ENCODE results near the gene INS. TPM values are rescaled to one million over a fixed set of nuclear protein-coding genes. Genes with fewer than 3 reads are reported as not detected.

Gene INS
- total RNA-seq (not detected), polyA plus RNA-seq (not detected)

- Histone ChIP-seq H3K27me3 (ENCODE audit: insufficient read depth, low read length) (no peaks in the 10 kb centered on the region), H3K4me3 (ENCODE audit: low read length in 2 of 2) (no peak within 1 kb of the TSS), H3K4me1 (ENCODE audit: insufficient read depth, low read length) (no peaks in the 10 kb centered on the region), H3K27ac (ENCODE audit: low read depth, low read length) (no peak within 1 kb of the TSS), H3K9me3 (ENCODE audit: control insufficient read depth in 1 of 2, low read length in 2 of 2) (no peaks in the 10 kb centered on the region), H3K36me3 (ENCODE audit: insufficient read depth, low read length) (no peaks in the 10 kb centered on the region)
- Mint-ChIP-seq H3K27me3 (peaks cover 0 to 3% of the 10 kb centered on the region in 2 donors), H3K27ac (no peak within 1 kb of the TSS), H3K9me3 (no peaks in the 10 kb centered on the region), H3K36me3 (no peaks in the 10 kb centered on the region), H3K4me3 (no peak within 1 kb of the TSS), H3K4me1 (no peaks in the 10 kb centered on the region)
- ChIA-PET POLR2A (ENCODE audit: partially characterized antibody) (no interaction called here), CTCF (ENCODE audit: partially characterized antibody) (interaction anchor here (0.6 to 1.2 kb wide), 2 partner anchors 10 to 84 kb away, joined by 3 to 4 read pairs; no protein-coding TSS in a partner anchor)
- intact Hi-C loops (cut with micrococcal nuclease), result no loop called here
- DNase-seq, result no peak
Measured at GRCh38 chr11:2160736-2161259, at the start of gene INS. INS (minus strand) TSS chr11:2161209; CDS start chr11:2160971, 238 bp downstream.

GRCh38 chr11:2210366-2211112, 49.5 kb upstream of the INS start:
- ChIA-PET CTCF (ENCODE audit: partially characterized antibody) (interaction anchor here (1.1 kb wide), 1 partner anchor 16 kb away, joined by 3 read pairs; no protein-coding TSS in a partner anchor), POLR2A (ENCODE audit: partially characterized antibody) (no interaction called here)
- no peaks in the 10 kb centered on the region for H3K36me3 Mint-ChIP-seq
- H3K9me3 ChIP-seq (ENCODE audit: control insufficient read depth in 1 of 2, low read length in 2 of 2), result no peaks in the 10 kb centered on the region
- H3K27ac ChIP-seq (ENCODE audit: low read depth, low read length), result no peak overlapping the region
- intact Hi-C loops (cut with micrococcal nuclease), result loop anchor here (10.0 kb wide), 1 partner anchor 54 kb away; no protein-coding TSS in a partner anchor
- no peaks in the 10 kb centered on the region for H3K36me3 ChIP-seq (ENCODE audit: insufficient read depth, low read length)
- no peaks in the 10 kb centered on the region for H3K9me3 Mint-ChIP-seq
- H3K27me3 Mint-ChIP-seq, result peaks cover 1 to 3% of the 10 kb centered on the region in 2 donors
- H3K4me1 Mint-ChIP-seq, result peaks cover 5 to 12% (median 10%) of the 10 kb centered on the region in 4 donors
- H3K27ac Mint-ChIP-seq, result no peak overlapping the region
- peaks cover 11% of the 10 kb centered on the region for H3K4me1 ChIP-seq (ENCODE audit: insufficient read depth, low read length)
- DNase-seq, result no peak
- H3K4me3 ChIP-seq (ENCODE audit: low read length in 2 of 2), result no peak overlapping the region
- H3K27me3 ChIP-seq (ENCODE audit: insufficient read depth, low read length), result no peaks in the 10 kb centered on the region
- H3K4me3 Mint-ChIP-seq, result no peak overlapping the region

DNA sequence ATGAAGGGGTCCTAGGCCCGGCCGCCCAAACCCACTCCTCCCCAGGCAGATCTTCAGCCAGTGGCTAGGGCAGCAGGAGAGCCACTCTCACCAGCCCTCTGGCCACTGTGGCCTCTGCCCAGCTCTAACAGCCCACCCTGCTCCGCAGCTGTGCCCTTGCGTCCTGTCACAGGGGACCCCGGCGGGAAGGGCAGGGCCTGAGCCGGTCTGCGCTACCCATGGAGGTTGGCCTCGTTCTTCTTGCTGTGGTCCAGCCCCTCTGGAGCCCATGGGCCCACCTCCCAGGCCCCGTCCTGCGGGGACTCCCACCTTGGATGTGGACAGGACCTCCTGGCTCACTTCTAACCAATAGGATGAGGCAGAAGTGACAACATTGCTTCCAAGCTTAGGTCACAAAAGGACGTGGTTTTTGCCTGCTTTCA, 48.9 kb upstream of the INS start:
- H3K4me3 ChIP-seq (ENCODE audit: low read length in 2 of 2), result no peak overlapping the region
- no peaks in the 10 kb centered on the region for H3K36me3 ChIP-seq (ENCODE audit: insufficient read depth, low read length)
- Mint-ChIP-seq H3K27me3 (peaks cover 1 to 3% of the 10 kb centered on the region in 2 donors), H3K36me3 (no peaks in the 10 kb centered on the region), H3K4me1 (peaks cover 5 to 12% (median 10%) of the 10 kb centered on the region in 4 donors), H3K9me3 (no peaks in the 10 kb centered on the region), H3K4me3 (no peak overlapping the region), H3K27ac (no peak overlapping the region)
- H3K9me3 ChIP-seq (ENCODE audit: control insufficient read depth in 1 of 2, low read length in 2 of 2), result no peaks in the 10 kb centered on the region
- intact Hi-C loops (cut with micrococcal nuclease), result loop anchor here (10.0 kb wide), 1 partner anchor 55 kb away; no protein-coding TSS in a partner anchor
- peaks cover 11% of the 10 kb centered on the region for H3K4me1 ChIP-seq (ENCODE audit: insufficient read depth, low read length)
- ChIA-PET POLR2A (ENCODE audit: partially characterized antibody) (no interaction called here), CTCF (ENCODE audit: partially characterized antibody) (interaction anchor here (1.1 kb wide), 1 partner anchor 16 kb away, joined by 3 read pairs; no protein-coding TSS in a partner anchor)
- no peaks in the 10 kb centered on the region for H3K27me3 ChIP-seq (ENCODE audit: insufficient read depth, low read length)
- peak in 1 of 5 donors; percentile 19 for DNase-seq
- H3K27ac ChIP-seq (ENCODE audit: low read depth, low read length), result no peak overlapping the region

- H3K4me1 ChIP-seq (ENCODE audit: insufficient read depth, low read length), result peaks cover 11% of the 10 kb centered on the region
- H3K27ac ChIP-seq (ENCODE audit: low read depth, low read length), result no peak overlapping the region
- H3K9me3 ChIP-seq (ENCODE audit: control insufficient read depth in 1 of 2, low read length in 2 of 2), result no peaks in the 10 kb centered on the region
- peak in 1 of 5 donors; percentile 13 for DNase-seq
- no peak overlapping the region for H3K4me3 ChIP-seq (ENCODE audit: low read length in 2 of 2)
- intact Hi-C loops (cut with micrococcal nuclease), result no loop called here
- Mint-ChIP-seq H3K4me1 (peaks cover 5 to 12% (median 10%) of the 10 kb centered on the region in 4 donors), H3K4me3 (no peak overlapping the region), H3K9me3 (no peaks in the 10 kb centered on the region), H3K27ac (no peak overlapping the region), H3K27me3 (peaks cover 1 to 3% of the 10 kb centered on the region in 2 donors), H3K36me3 (no peaks in the 10 kb centered on the region)
- POLR2A ChIA-PET (ENCODE audit: partially characterized antibody), result no interaction called here
- H3K36me3 ChIP-seq (ENCODE audit: insufficient read depth, low read length), result no peaks in the 10 kb centered on the region
- CTCF ChIA-PET (ENCODE audit: partially characterized antibody), result no interaction called here
- H3K27me3 ChIP-seq (ENCODE audit: insufficient read depth, low read length), result no peaks in the 10 kb centered on the region
Measured at GRCh38 chr11:2209370-2209801, 48.4 kb upstream of the INS start.

DNA sequence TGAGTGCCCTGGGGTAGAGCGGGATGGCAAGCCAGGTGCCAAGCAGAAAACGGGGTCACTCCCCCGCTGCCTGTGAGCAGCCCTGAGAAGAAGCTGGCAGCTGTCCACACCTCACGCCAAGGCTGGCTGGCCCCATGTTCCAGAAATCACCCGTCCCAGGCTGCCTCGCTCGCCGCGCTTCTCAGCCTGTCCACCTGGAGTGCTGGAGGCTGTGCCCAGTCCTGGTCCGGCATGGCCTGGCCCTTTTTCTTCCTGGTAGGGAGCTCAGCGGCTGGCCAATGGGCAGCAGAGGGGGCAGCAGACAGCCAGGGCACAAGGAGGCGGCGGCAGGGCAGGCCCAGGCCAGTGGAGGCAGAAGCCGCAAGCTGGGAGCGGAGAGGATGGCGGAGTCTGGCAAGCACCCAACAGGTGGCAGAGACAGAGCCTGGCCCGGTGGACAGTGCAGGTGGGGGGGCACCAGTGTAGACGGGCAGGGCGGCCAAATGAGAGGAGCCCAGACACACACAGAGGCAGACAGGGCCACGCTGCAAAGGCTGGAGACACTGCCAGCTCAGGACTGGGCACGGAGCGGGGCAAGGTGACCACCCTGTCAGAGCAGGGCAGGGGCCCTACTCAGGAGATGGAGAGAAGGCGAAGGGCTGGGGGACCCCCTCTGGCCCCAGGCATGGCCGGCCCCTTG, 47.8 kb upstream of the INS start:
- intact Hi-C loops (cut with micrococcal nuclease), result no loop called here
- Histone ChIP-seq H3K9me3 (ENCODE audit: control insufficient read depth in 1 of 2, low read length in 2 of 2) (no peaks in the 10 kb centered on the region), H3K4me1 (ENCODE audit: insufficient read depth, low read length) (peaks cover 8% of the 10 kb centered on the region), H3K4me3 (ENCODE audit: low read length in 2 of 2) (no peak overlapping the region), H3K27me3 (ENCODE audit: insufficient read depth, low read length) (no peaks in the 10 kb centered on the region), H3K27ac (ENCODE audit: low read depth, low read length) (no peak overlapping the region), H3K36me3 (ENCODE audit: insufficient read depth, low read length) (no peaks in the 10 kb centered on the region)
- H3K27ac Mint-ChIP-seq, result no peak overlapping the region
- no peak for DNase-seq
- no peaks in the 10 kb centered on the region for H3K36me3 Mint-ChIP-seq
- ChIA-PET POLR2A (ENCODE audit: partially characterized antibody) (no interaction called here), CTCF (ENCODE audit: partially characterized antibody) (no interaction called here)
- no peak overlapping the region for H3K4me3 Mint-ChIP-seq
- no peaks in the 10 kb centered on the region for H3K9me3 Mint-ChIP-seq
- peaks cover 2 to 7% (median 6%) of the 10 kb centered on the region in 4 donors for H3K4me1 Mint-ChIP-seq
- peaks cover 1 to 3% of the 10 kb centered on the region in 2 donors for H3K27me3 Mint-ChIP-seq

DNA sequence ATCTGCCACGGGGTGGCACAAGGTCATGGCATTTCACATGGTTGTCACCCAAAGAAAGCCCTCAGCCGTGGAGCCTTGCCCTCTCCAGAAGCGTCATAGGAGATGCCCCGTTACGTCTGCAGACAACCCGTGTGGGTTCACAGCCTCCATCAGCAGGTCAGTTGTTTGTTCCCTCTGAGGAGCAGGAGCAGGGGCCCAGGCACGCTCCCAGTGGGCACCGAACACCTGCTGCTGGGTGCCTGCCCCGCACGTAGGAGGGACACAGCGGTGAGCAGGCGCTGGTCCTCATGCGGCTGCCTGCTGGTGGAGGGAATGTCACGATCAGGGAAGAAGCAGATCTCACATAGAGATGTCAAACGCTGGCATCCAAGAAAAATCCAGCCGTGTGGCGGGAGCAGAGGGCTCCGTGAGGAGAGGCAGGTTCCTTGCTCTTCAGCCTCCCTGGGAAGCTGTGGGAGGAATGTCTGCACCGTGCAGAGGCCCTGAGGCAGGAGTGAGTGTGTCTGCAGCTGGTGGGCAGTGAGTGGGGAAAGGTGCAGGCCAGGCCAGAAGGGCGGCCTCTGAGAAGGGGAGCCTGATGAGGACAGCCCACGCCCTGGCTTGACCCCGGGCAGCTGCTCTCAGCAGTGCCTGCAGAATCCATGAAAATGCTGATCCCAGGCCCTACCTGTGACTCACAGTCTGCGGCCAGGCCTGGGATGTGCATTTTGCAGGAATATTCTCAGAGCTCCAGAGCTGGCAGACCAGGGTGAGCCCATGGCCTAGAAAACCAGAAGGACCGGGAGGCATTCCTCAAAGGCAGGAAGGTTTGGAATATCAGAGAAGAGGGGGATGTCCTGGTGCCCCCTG, 47.0 kb upstream of the INS start:
- Mint-ChIP-seq H3K36me3 (no peaks in the 10 kb centered on the region), H3K4me3 (no peak overlapping the region), H3K4me1 (no peaks in the 10 kb centered on the region), H3K27me3 (peaks cover 1 to 3% of the 10 kb centered on the region in 2 donors), H3K9me3 (no peaks in the 10 kb centered on the region), H3K27ac (peak overlapping the region in 1 of 7 donors; percentile 7)
- intact Hi-C loops (cut with micrococcal nuclease), result no loop called here
- Histone ChIP-seq H3K9me3 (ENCODE audit: control insufficient read depth in 1 of 2, low read length in 2 of 2) (no peaks in the 10 kb centered on the region), H3K27ac (ENCODE audit: low read depth, low read length) (no peak overlapping the region), H3K4me3 (ENCODE audit: low read length in 2 of 2) (no peak overlapping the region), H3K27me3 (ENCODE audit: insufficient read depth, low read length) (no peaks in the 10 kb centered on the region), H3K36me3 (ENCODE audit: insufficient read depth, low read length) (no peaks in the 10 kb centered on the region), H3K4me1 (ENCODE audit: insufficient read depth, low read length) (no peaks in the 10 kb centered on the region)
- no peak for DNase-seq
- POLR2A ChIA-PET (ENCODE audit: partially characterized antibody), result no interaction called here
- CTCF ChIA-PET (ENCODE audit: partially characterized antibody), result interaction anchor here (1.1 kb wide), 1 partner anchor 13 kb away, joined by 4 read pairs; no protein-coding TSS in a partner anchor
